Esophagus mucosa (tissue), 1 donor: ENCODE data around the gene DIS3L2. TPM values are rescaled to one million over a fixed set of nuclear protein-coding genes. Genes with fewer than 3 reads are reported as not detected.
"Not testable (repeated sequence)": the region's sequence is repeated elsewhere in the genome, so short reads cannot be mapped to it uniquely, and the experiment has no call there.

Experiments
- ATAC-seq: fragments of 200-7000 bp; cut with Tn5 transposase; one replicate; pipeline ENCODE4 v1.9.1; 2020
- total RNA-seq: library from RNA; stranded (reverse); gene quantifications from one replicate; pipeline ENCODE4 v1.2.4, GENCODE V29; 2023
- donor health status: DM: yes; HTN: yes; CAD: no.

Gene DIS3L2
- total RNA-seq, 1 donor from 2014 or later = 25.0 TPM

DNA sequence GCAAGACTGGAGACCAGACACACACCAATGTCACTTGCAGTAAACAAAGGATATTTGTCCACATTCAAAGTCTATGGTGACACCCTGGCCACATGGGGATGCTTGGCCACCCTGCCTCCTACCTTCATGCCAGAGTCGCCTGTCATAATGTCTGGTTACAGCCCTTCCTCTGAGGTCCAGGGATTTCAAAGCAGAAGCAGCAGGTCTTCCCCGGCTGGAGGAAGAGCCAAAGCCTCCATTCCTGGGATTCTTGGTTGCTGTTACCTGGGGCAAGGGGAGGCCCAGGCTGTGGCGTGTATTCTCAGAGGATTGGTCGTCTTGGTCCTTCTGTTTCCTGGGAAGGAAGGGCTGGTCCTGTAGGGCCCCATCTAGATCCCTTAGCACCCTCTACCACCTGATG is 414.7 kb downstream of the DIS3L2 start:
- no peak for ATAC-seq

GRCh38 chr2:232376713-232377112 is 415.2 kb downstream of the DIS3L2 start:
- ATAC-seq = no peak

GRCh38 chr2:232377319-232377718 is 415.8 kb downstream of the DIS3L2 start:
- ATAC-seq = no peak

- ATAC-seq = no peak
Observed at GRCh38 chr2:232377841-232378734, 416.6 kb downstream of the DIS3L2 start.

DNA sequence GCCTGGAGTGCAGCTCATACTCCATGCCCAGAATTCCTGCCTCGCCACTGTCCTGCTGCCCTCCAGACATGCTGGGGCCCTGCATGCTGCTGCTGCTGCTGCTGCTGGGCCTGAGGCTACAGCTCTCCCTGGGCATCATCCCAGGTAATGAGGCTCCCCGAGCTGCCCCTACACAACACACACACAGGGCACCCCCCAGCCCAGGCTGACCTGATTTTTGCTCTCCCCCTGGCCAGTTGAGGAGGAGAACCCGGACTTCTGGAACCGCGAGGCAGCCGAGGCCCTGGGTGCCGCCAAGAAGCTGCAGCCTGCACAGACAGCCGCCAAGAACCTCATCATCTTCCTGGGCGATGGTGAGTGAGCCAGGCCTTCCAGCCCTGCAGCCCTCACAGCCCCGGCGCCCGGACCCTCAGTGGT is 417.2 kb downstream of the DIS3L2 start, which contains the start of gene ALPP:
TSS of gene ALPP (plus strand) at position 17 of the 417 bp plus-strand sequence. CDS start at position 69, 52 bp downstream.
- ATAC-seq = not testable (repeated sequence)

DNA sequence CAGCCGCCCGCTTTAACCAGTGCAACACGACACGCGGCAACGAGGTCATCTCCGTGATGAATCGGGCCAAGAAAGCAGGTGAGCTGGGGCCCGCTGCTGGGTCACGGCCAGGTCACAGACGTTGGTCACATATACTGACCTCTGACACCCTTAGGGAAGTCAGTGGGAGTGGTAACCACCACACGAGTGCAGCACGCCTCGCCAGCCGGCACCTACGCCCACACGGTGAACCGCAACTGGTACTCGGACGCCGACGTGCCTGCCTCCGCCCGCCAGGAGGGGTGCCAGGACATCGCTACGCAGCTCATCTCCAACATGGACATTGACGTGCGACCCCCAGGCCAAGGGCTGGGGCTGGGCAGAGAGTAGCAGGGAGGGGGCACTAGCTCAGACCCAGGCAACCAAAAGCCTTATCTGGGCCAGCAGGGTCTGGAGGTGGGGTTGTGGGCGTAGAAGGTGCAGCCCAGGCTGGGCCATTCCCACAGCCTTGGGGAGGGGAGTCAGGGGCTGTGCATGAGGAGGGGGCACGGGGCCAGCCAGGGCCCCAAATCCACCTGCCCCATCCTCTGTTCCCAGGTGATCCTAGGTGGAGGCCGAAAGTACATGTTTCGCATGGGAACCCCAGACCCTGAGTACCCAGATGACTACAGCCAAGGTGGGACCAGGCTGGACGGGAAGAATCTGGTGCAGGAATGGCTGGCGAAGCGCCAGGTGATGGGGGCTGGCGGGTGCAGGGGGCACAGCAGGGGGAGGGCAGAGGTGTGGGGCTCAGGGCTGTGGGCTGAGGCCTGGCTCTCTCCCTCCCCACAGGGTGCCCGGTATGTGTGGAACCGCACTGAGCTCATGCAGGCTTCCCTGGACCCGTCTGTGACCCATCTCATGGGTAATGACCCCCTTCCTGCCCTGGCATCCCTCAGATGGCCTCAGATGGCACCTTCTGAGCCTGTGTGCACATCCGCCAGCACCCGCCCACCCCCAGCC is 418.4 kb downstream of the DIS3L2 start:
- not testable (repeated sequence) for ATAC-seq

DNA sequence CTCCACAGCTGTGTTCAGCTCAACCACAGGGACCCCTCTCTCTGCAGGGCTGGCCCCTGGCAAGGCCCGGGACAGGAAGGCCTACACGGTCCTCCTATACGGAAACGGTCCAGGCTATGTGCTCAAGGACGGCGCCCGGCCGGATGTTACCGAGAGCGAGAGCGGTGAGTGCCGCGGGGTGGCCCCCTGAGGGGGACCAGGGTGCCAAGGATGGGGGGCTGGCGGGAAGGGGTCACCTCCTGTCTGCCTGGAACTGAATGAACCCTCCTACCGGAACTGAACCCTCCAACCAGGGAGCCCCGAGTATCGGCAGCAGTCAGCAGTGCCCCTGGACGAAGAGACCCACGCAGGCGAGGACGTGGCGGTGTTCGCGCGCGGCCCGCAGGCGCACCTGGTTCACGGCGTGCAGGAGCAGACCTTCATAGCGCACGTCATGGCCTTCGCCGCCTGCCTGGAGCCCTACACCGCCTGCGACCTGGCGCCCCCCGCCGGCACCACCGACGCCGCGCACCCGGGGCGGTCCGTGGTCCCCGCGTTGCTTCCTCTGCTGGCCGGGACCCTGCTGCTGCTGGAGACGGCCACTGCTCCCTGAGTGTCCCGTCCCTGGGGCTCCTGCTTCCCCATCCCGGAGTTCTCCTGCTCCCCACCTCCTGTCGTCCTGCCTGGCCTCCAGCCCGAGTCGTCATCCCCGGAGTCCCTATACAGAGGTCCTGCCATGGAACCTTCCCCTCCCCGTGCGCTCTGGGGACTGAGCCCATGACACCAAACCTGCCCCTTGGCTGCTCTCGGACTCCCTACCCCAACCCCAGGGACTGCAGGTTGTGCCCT is 419.9 kb downstream of the DIS3L2 start:
- peak; percentile 12 for ATAC-seq

DNA sequence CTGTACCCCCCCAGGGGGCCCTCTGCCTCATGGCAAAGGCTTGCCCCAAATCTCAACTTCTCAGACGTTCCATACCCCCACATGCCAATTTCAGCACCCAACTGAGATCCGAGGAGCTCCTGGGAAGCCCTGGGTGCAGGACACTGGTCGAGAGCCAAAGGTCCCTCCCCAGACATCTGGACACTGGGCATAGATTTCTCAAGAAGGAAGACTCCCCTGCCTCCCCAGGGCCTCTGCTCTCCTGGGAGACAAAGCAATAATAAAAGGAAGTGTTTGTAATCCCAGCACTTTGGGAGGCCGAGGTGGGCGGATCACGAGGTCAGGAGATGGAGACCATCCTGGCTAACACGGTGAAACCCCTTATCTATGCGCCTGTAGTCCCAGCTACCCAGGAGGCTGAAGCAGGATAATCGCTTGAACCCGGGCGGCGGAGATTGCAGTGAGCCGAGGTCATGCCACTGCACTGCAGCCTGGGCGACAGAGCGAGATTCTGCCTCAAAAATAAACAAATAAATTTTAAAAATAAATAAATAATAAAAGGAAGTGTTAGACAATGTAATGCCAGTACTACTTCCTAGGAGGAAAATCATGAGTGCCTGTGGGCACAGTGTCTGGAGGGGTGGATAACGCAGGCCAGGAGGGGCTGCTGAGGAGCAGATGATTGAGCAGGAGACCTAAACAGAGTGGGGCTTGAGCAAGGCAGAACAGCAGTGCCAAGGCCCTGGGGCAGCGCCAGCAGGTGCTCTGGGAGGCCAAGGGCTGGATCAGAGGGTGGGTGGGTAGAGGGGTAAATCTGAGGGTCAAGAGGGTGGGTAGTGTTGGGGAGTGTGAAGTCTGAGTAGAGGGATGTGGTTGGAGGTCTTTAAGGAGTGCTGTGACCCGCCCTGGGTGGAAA is 421.1 kb downstream of the DIS3L2 start:
- no peak for ATAC-seq

DNA sequence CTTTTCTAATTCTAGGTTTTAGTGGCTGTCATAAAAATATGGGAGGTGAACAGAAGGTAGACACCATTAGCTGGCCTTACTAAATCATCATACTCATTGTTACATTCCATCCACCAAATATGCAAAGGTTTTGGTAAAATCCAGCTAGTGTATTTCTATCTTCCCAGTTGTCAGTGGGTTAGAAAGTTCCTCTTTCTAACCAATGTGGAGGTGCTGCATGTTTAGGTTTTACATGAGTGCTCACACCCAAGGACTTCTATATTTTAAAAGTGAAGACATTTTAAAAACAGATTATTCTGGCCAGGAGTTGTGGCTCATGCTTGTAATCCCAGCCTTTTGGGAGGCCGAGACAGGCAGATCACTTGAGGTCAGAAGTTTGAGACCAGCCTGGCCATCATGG is 423.0 kb downstream of the DIS3L2 start:
- no peak for ATAC-seq

GRCh38 chr2:232385058-232385457 is 423.5 kb downstream of the DIS3L2 start:
- ATAC-seq = not testable (repeated sequence)

DNA sequence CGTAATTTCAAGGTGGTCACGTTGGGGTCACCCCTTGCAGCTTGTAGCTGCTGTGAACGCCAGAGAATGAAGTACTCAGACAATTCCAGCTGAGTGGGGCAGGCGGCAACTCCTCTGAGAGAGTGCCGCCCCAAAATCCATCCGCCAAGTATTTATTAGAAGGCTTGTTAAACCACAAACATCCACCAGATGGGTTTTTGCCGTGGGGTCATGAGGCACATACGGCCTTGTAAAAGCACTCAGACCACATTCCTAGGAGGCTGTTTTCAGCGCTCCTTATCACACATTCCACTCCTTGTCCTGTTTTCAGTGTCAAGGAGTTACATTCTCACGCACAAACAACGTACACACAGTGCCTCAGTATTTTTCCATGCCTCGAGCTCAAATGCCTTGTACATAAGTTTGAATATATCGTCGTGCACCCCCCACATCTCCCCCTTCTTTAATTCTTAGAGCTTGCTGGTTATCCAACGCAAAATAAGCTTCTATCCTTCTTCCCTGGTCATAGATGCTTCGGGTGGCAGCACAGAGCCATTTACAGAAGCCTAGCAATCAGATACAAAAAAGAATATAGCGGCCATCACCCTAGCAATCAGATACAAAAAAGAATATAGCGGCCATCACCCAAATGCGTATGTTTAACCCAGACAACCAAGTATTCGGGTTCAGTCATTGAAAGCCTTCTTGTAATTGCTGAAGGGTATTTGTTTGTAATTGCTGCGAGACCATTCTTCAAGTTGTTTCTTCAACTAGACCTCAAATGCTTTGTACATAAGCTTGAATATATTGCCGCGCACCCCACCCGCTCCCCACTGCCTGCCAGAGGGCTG is 424.4 kb downstream of the DIS3L2 start:
- ATAC-seq = no peak

DNA sequence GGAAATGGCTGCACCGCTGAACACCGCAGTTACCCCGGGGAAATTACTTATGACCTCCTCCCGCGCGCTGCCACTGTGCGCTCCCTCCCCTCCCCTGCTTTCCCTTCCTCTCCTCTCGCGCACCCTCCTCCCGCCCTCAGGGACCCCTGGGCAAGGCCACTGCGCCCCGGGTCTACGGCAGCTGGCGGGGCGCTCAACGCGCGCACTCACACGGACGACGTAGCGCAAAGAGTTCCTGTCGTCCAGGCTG is 424.9 kb downstream of the DIS3L2 start:
- ATAC-seq = no peak

Other genes starting within 250 kb of the DIS3L2 start
- 18.5 TPM for gene PDE6D, start 180.4 kb upstream of the DIS3L2 start, total RNA-seq
- 16.8 TPM for gene COPS7B, start 175.3 kb upstream of the DIS3L2 start, total RNA-seq
- 2.1 TPM for gene NPPC, start 35.3 kb upstream of the DIS3L2 start, total RNA-seq